ENCODE data around the gene ENG. TPM values are rescaled to one million over a fixed set of nuclear protein-coding genes. Genes with fewer than 3 reads are reported as not detected.

Gene ENG
- total and polyA plus RNA-seq, 8 donors: 4.0 to 58.5 (median 25.2) TPM

GRCh38 chr9:127810378-127811187 is 43.9 kb downstream of the ENG start:
- Histone ChIP-seq H3K27ac (peak overlapping the region in 2 of 5 donors; percentile 20 to 54), H3K36me3 (peaks cover 74 to 99% (median 96%) of the 10 kb centered on the region in 4 donors), H3K9me3 (no peaks in the 10 kb centered on the region), H3K4me3 (no peak overlapping the region), H3K4me1 (peaks cover 7 to 30% (median 15%) of the 10 kb centered on the region in 4 donors), H3K27me3 (no peaks in the 10 kb centered on the region)
- 92 to 98% (median 97%) methylated on average over 10 of the region's 10 CpGs for WGBS, 5 donors
- TF ChIP-seq POLR2A (IDR thresholded peaks at IDR 0.05): no peak
- TF ChIP-seq CTCF (IDR thresholded peaks at IDR 0.05): no peak
- TF ChIP-seq POLR2AphosphoS5 (IDR thresholded peaks at IDR 0.05): no peak
- no peak for TF ChIP-seq EP300 (IDR thresholded peaks at IDR 0.05)
- intact Hi-C loops (cut with DNase I; ENCODE audit: low total_unique reads): no loop called here
- no peak for DNase-seq

- TF ChIP-seq CTCF (IDR thresholded peaks at IDR 0.05): no peak
- no peak for TF ChIP-seq EP300 (IDR thresholded peaks at IDR 0.05)
- TF ChIP-seq POLR2AphosphoS5 (IDR thresholded peaks at IDR 0.05): no peak
- no peak for TF ChIP-seq POLR2A (IDR thresholded peaks at IDR 0.05)
- H3K27me3 ChIP-seq: no peaks in the 10 kb centered on the region
Observed at GRCh38 chr9:127809540-127810377, 44.7 kb downstream of the ENG start.

GRCh38 chr9:127809002-127809539 is 45.4 kb downstream of the ENG start:
- Histone ChIP-seq H3K27me3 (no peaks in the 10 kb centered on the region), H3K4me3 (peak overlapping the region in 1 of 4 donors; percentile 29), H3K9me3 (no peaks in the 10 kb centered on the region), H3K4me1 (peaks cover 14 to 45% (median 27%) of the 10 kb centered on the region in 4 donors), H3K36me3 (peaks cover 63 to 92% (median 85%) of the 10 kb centered on the region in 4 donors), H3K27ac (peak overlapping the region in 1 of 5 donors; percentile 2)
- no peak for DNase-seq
- WGBS, 5 donors: 64 to 82% (median 70%) methylated on average over 8 to 9 of the region's 9 CpGs
- intact Hi-C loops (cut with DNase I; ENCODE audit: low total_unique reads): loop anchor here (10.0 kb wide), 1 partner anchor 56 kb away; no protein-coding TSS in a partner anchor
- TF ChIP-seq POLR2AphosphoS5 (IDR thresholded peaks at IDR 0.05) (no peak), EP300 (IDR thresholded peaks at IDR 0.05) (no peak), POLR2A (IDR thresholded peaks at IDR 0.05) (no peak), CTCF (IDR thresholded peaks at IDR 0.05) (no peak)

More at GRCh38 chr9:127809540-127810377, 44.7 kb downstream of the ENG start:
- intact Hi-C loops (cut with DNase I; ENCODE audit: low total_unique reads): loop anchor here (10.0 kb wide), 1 partner anchor 55 kb away; no protein-coding TSS in a partner anchor
- peaks cover 8 to 38% (median 21%) of the 10 kb centered on the region in 4 donors for H3K4me1 ChIP-seq
- peak overlapping the region in 4 of 5 donors; percentile 2 to 54 (median 11) for H3K27ac ChIP-seq
- 39 to 68% (median 46%) methylated on average over 14 to 50 of the region's 57 CpGs for whole genome bisulfite sequencing, 5 donors
- peak; percentile 69 to 83 for DNase-seq
- H3K9me3 ChIP-seq: no peaks in the 10 kb centered on the region
- H3K36me3 ChIP-seq: peaks cover 65 to 93% (median 89%) of the 10 kb centered on the region in 4 donors
- peak overlapping the region in 1 of 4 donors; percentile 29 for H3K4me3 ChIP-seq

Measured in stomach (tissue), 9 donors.